HepG2 (cell line): ENCODE results near the gene BRIP1. TPM values are rescaled to one million over a fixed set of nuclear protein-coding genes. Genes with fewer than 3 reads are reported as not detected.

Source experiments
- ARID5B ChIP-seq: IDR thresholded peaks from 2 replicates; pipeline ENCODE4 v1.4.0; 2020; ENCODE audit warnings: mild to moderate bottlenecking, missing genetic modification reagents
- BORCS8-MEF2B ChIP-seq: sonication (generic); formaldehyde crosslinking; IDR thresholded peaks from 2 replicates; pipeline ENCODE4 v1.8.0; 2022; ENCODE audit warnings: mild to moderate bottlenecking, missing genetic modification reagents
- HNF1B ChIP-seq: sonication (generic); formaldehyde crosslinking; IDR thresholded peaks from 2 replicates; pipeline ENCODE4 v1.5.1; 2020; ENCODE audit warnings: mild to moderate bottlenecking, moderate library complexity, missing genetic modification reagents
- POGZ ChIP-seq: sonication (generic); formaldehyde crosslinking; IDR thresholded peaks from 2 replicates; pipeline ENCODE4 v1.4.0; 2020; ENCODE audit warnings: mild to moderate bottlenecking, missing genetic modification reagents
- PRMT3 ChIP-seq: sonication (generic); formaldehyde crosslinking; IDR thresholded peaks from 2 replicates; pipeline ENCODE4 v1.8.1; 2022; ENCODE audit warnings: low read depth, mild to moderate bottlenecking, moderate library complexity, missing genetic modification reagents, borderline replicate concordance
- YEATS2 ChIP-seq: sonication (generic); formaldehyde crosslinking; IDR thresholded peaks from 2 replicates; pipeline ENCODE4 v1.4.0; 2020; ENCODE audit warnings: missing genetic modification reagents, borderline replicate concordance
- ZBTB7A ChIP-seq: sonication (generic); formaldehyde crosslinking; IDR thresholded peaks from 2 replicates; pipeline ENCODE4 v1.8.0; 2022; ENCODE audit warnings: mild to moderate bottlenecking, missing genetic modification reagents
- ZNF232 ChIP-seq: sonication (generic); formaldehyde crosslinking; IDR thresholded peaks from 2 replicates; pipeline ENCODE4 v1.4.0; 2020; ENCODE audit warnings: missing genetic modification reagents, borderline replicate concordance
- ZNF280B ChIP-seq: sonication (generic); formaldehyde crosslinking; IDR thresholded peaks from 2 replicates; pipeline ENCODE4 v1.5.0; 2020; ENCODE audit warnings: missing genetic modification reagents, mild to moderate bottlenecking, borderline replicate concordance
- ZNF318 ChIP-seq: sonication (generic); formaldehyde crosslinking; IDR thresholded peaks from 2 replicates; pipeline ENCODE4 v1.4.0; 2020; ENCODE audit warnings: mild to moderate bottlenecking, missing genetic modification reagents
- ZNF790 ChIP-seq: sonication (generic); formaldehyde crosslinking; IDR thresholded peaks from 2 replicates; pipeline ENCODE4 v1.8.0; 2022; ENCODE audit warnings: missing genetic modification reagents, mild to moderate bottlenecking, borderline replicate concordance
- polyA plus RNA-seq, 8 experiments: library from polyadenylated mRNA; depleted of rRNA in 3 of 8; stranded (reverse) in 7 of 8; unstranded in 1 of 8; fragments of >200 nt; fragmentation: Illumina TruSeq in 4 of 8; extraction: Trizol in 4 of 8; gene quantifications; 2 replicates each; pipeline versions ENCODE4 v1.2.1 to v1.2.3, GENCODE V29; 2011 to 2016; ENCODE audit warnings: low read depth in 4 of 8, missing spikeins in 1 of 8, mixed read lengths in 1 of 8; ENCODE audit not compliant: insufficient read depth in 1 of 8
- total RNA-seq, 5 experiments: library from RNA; depleted of rRNA; stranded (reverse); fragments of >200 nt; fragmentation: Illumina TruSeq; extraction: Trizol; gene quantifications; 2 replicates each; pipeline ENCODE4 v1.2.3, GENCODE V29; 2016; ENCODE audit warnings: low read depth in 1 of 5

The BRIP1 gene
- total and polyA plus RNA-seq, 2 of the 13 experiments (the other 11 are each of a cell fraction or from before 2014, with no cell fraction given) = 3.8 to 27.7 TPM

- 0 out of 2 replicates have a peak, but pooled peaks have one; percentile 68 for TF ChIP-seq ZNF280B
- 0 out of 2 replicates have a peak, but pooled peaks have one; percentile 35 for TF ChIP-seq ZBTB7A (CRISPR knock-in tag)
- TF ChIP-seq ZNF318 (CRISPR knock-in tag) = 0 out of 2 replicates have a peak, but pooled peaks have one; percentile 45
- 0 out of 2 replicates have a peak, but pooled peaks have one; percentile 36 for TF ChIP-seq ZNF232 (CRISPR knock-in tag)
- peak; percentile 78; the same call in 1 of the 2 replicates for TF ChIP-seq BORCS8-MEF2B (CRISPR knock-in tag)
- TF ChIP-seq POGZ (CRISPR knock-in tag) = peak; percentile 56
- peak; percentile 79 for TF ChIP-seq HNF1B (CRISPR knock-in tag)
- 0 out of 2 replicates have a peak, but pooled peaks have one; percentile 34 for TF ChIP-seq ZNF790 (CRISPR knock-in tag)
- TF ChIP-seq YEATS2 = peak; percentile 12; the same call in 1 of the 2 replicates
- TF ChIP-seq PRMT3 (CRISPR knock-in tag) = 0 out of 2 replicates have a peak, but pooled peaks have one; percentile 73
- peak; percentile 56 for TF ChIP-seq ARID5B
Observed at GRCh38 chr17:61673019-61673897, 190.1 kb downstream of the BRIP1 start (continued).
